HepG2 (cell line): Measurements from ENCODE around the gene KIF22.

Experiments
- SRF ChIP-seq: IDR thresholded peaks from 2 replicates; pipeline ENCODE4 v1.6.1; 2011; ENCODE audit warnings: mild to moderate bottlenecking, low read depth, low read length, moderate library complexity
- ZNF253 ChIP-seq: sonication (generic); formaldehyde crosslinking; IDR thresholded peaks from 2 replicates; pipeline ENCODE4 v1.8.0; 2022; ENCODE audit warnings: mild to moderate bottlenecking, missing genetic modification reagents, borderline replicate concordance
- TF ChIP-seq, protein P1 (sequence below): sonication (generic); formaldehyde crosslinking; IDR thresholded peaks from 2 replicates; pipeline ENCODE4 v1.9.0; 2021; ENCODE audit warnings: missing genetic modification reagents, borderline replicate concordance

DNA sequence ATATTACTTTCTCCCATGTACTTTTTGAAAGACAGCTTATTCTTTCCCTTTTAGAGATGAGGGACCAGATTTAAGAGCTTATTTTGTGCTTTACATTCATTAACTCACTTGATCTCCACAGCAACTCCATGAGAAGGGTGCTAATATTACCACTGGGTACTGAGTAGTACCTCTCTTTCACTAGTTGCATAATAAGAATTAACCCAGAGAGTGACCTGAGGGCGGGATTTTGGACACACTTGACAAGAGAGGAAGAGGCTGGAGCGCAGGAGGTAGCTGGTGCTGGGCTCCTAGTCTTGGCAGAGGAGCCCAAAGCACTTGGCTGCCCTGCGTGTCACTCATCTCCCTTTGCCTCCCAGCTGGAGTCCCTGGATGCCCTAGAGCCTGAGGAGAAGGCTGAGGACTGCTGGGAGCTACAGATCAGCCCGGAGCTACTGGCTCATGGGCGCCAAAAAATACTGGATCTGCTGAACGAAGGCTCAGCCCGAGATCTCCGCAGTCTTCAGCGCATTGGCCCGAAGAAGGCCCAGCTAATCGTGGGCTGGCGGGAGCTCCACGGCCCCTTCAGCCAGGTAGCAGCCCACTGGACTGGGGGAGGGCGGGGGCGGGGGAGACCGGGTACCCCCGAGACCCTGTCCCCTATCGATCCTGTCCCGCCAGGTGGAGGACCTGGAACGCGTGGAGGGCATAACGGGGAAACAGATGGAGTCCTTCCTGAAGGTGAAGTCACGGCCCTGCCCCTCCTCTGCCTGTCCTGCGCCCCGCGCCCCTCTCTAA lies 14.1 kb downstream of the KIF22 start:
- no peak for TF ChIP-seq ZNF253 (CRISPR knock-in tag)
- TF ChIP-seq, protein P1, sequence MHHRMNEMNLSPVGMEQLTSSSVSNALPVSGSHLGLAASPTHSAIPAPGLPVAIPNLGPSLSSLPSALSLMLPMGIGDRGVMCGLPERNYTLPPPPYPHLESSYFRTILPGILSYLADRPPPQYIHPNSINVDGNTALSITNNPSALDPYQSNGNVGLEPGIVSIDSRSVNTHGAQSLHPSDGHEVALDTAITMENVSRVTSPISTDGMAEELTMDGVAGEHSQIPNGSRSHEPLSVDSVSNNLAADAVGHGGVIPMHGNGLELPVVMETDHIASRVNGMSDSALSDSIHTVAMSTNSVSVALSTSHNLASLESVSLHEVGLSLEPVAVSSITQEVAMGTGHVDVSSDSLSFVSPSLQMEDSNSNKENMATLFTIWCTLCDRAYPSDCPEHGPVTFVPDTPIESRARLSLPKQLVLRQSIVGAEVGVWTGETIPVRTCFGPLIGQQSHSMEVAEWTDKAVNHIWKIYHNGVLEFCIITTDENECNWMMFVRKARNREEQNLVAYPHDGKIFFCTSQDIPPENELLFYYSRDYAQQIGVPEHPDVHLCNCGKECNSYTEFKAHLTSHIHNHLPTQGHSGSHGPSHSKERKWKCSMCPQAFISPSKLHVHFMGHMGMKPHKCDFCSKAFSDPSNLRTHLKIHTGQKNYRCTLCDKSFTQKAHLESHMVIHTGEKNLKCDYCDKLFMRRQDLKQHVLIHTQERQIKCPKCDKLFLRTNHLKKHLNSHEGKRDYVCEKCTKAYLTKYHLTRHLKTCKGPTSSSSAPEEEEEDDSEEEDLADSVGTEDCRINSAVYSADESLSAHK (CRISPR knock-in tag) = no peak
- no peak for TF ChIP-seq SRF
